Natural killer cell treated with Interleukin-12 subunit alpha and Interleukin-12 subunit beta and Interleukin-15 and Interleukin-18, amount 100 ng/mL, for 72 hours (primary cell): ENCODE measurements around the gene SYTL5. TPM values are rescaled to one million over a fixed set of nuclear protein-coding genes. Genes with fewer than 3 reads are reported as not detected.

Experiments used
- ATAC-seq, 2 donors: fragments of 150-1000 bp; cut with Tn5 transposase in 1 of 2; sonication (Bioruptor Pico), chemical (Tn5 transposase) in 1 of 2; 2 replicates each; pipeline ENCODE4 v1.10.0; 2021
- DNase-seq: peaks from one replicate; pipeline ENCODE4 v3.0.0; 2022; ENCODE audit warnings: low spot score
- H3K27ac Mint-ChIP-seq, 2 donors: 1 replicate in 1 of 2; 2 replicates in 1 of 2; pipeline ENCODE4 v1.8.0; 2022; ENCODE audit warnings: mixed read lengths in 2 of 2, mild to moderate bottlenecking in 1 of 2, moderate library complexity in 1 of 2
- H3K27me3 Mint-ChIP-seq, 2 donors: 1 replicate in 1 of 2; 2 replicates in 1 of 2; pipeline ENCODE4 v1.8.0; 2022; ENCODE audit warnings: mixed read lengths in 2 of 2
- H3K36me3 Mint-ChIP-seq: one replicate; pipeline ENCODE4 v1.8.0; 2022; ENCODE audit warnings: mixed read lengths
- H3K4me1 Mint-ChIP-seq, 2 donors: 1 replicate in 1 of 2; 2 replicates in 1 of 2; pipeline ENCODE4 v1.8.0; 2022; ENCODE audit warnings: low read depth in 2 of 2, mixed read lengths in 2 of 2, mild to moderate bottlenecking in 1 of 2
- H3K4me3 Mint-ChIP-seq: one replicate; pipeline ENCODE4 v1.8.0; 2022; ENCODE audit warnings: mixed read lengths
- H3K9me3 Mint-ChIP-seq: 2 replicates; pipeline ENCODE4 v1.8.0; 2022; ENCODE audit warnings: mixed read lengths
- total RNA-seq, 2 donors: library from RNA; stranded (reverse); gene quantifications; one replicate each; pipeline ENCODE4 v1.2.3, GENCODE V29; 2022

Gene SYTL5
- total RNA-seq, 2 donors from 2014 or later: not detected

GRCh38 chrX:38110231-38110630 is 103.9 kb downstream of the SYTL5 start:
- peaks cover 0 to 11% of the 10 kb centered on the region in 2 donors for H3K27me3 Mint-ChIP-seq
- H3K9me3 Mint-ChIP-seq: peaks cover 3% of the 10 kb centered on the region
- ATAC-seq (no peak), DNase-seq (no peak)
- peaks cover 0 to under 1% of the 10 kb centered on the region in 2 donors for H3K4me1 Mint-ChIP-seq
- H3K36me3 Mint-ChIP-seq: no peaks in the 10 kb centered on the region
- no peak overlapping the region for H3K4me3 Mint-ChIP-seq
- H3K27ac Mint-ChIP-seq: no peak overlapping the region

- no peak overlapping the region for H3K27ac Mint-ChIP-seq
- DNase-seq: no peak
- no peak overlapping the region for H3K4me3 Mint-ChIP-seq
Measured at GRCh38 chrX:38111196-38111595, 104.8 kb downstream of the SYTL5 start.

GRCh38 chrX:38112566-38112965 is 106.2 kb downstream of the SYTL5 start:
- no peak for ATAC-seq
- Mint-ChIP-seq H3K9me3 (peaks cover 3% of the 10 kb centered on the region), H3K27ac (no peak overlapping the region), H3K4me3 (no peak overlapping the region), H3K27me3 (peaks cover 0 to 14% of the 10 kb centered on the region in 2 donors), H3K36me3 (no peaks in the 10 kb centered on the region), H3K4me1 (no peaks in the 10 kb centered on the region)
- DNase-seq: no peak

More at GRCh38 chrX:38111196-38111595, 104.8 kb downstream of the SYTL5 start:
- H3K36me3 Mint-ChIP-seq: no peaks in the 10 kb centered on the region
- no peaks in the 10 kb centered on the region for H3K4me1 Mint-ChIP-seq
- H3K9me3 Mint-ChIP-seq: peaks cover 3% of the 10 kb centered on the region
- ATAC-seq: no peak
- peaks cover 0 to 14% of the 10 kb centered on the region in 2 donors for H3K27me3 Mint-ChIP-seq

- ATAC-seq (no peak), DNase-seq (no peak)
- peaks cover 3% of the 10 kb centered on the region for H3K9me3 Mint-ChIP-seq
- no peak overlapping the region for H3K4me3 Mint-ChIP-seq
- H3K27me3 Mint-ChIP-seq: peaks cover 0 to 8% of the 10 kb centered on the region in 2 donors
- H3K36me3 Mint-ChIP-seq: no peaks in the 10 kb centered on the region
- no peaks in the 10 kb centered on the region for H3K4me1 Mint-ChIP-seq
- H3K27ac Mint-ChIP-seq: no peak overlapping the region
Measured at GRCh38 chrX:38116706-38117105, 110.4 kb downstream of the SYTL5 start.

DNA sequence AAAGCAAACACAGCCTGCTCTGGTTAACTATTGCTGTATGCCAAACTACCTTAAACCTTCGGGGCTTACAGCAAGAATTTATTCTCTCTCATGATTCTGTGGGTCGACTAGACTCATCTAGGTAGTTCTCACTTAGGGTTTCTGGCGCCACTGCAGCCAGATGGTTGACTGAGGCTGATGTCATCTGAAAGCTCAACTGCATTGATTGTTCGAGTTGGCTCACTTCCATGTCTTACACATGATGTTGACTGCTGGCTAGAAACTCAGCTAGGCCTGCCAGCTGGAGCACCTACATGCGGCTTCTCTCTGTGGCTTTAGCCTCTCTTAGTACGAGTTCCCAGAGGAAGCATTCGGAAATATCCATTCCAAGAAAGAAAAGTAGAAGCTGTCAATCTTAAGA is 111.1 kb downstream of the SYTL5 start:
- no peak for ATAC-seq
- Mint-ChIP-seq H3K27ac (no peak overlapping the region), H3K9me3 (peaks cover 3% of the 10 kb centered on the region), H3K4me1 (no peaks in the 10 kb centered on the region), H3K36me3 (no peaks in the 10 kb centered on the region), H3K27me3 (peaks cover 0 to 8% of the 10 kb centered on the region in 2 donors), H3K4me3 (no peak overlapping the region)
- no peak for DNase-seq

- no peaks in the 10 kb centered on the region for H3K36me3 Mint-ChIP-seq
Measured at GRCh38 chrX:38124000-38124399, 117.6 kb downstream of the SYTL5 start.

GRCh38 chrX:38126179-38126578 is 119.8 kb downstream of the SYTL5 start:
- DNase-seq (no peak), ATAC-seq (no peak)
- no peak overlapping the region for H3K27ac Mint-ChIP-seq
- no peaks in the 10 kb centered on the region for H3K36me3 Mint-ChIP-seq
- H3K27me3 Mint-ChIP-seq: peaks cover 11 to 15% of the 10 kb centered on the region in 2 donors
- no peak overlapping the region for H3K4me3 Mint-ChIP-seq
- peaks cover 2% of the 10 kb centered on the region for H3K9me3 Mint-ChIP-seq
- no peaks in the 10 kb centered on the region for H3K4me1 Mint-ChIP-seq

More at GRCh38 chrX:38124000-38124399, 117.6 kb downstream of the SYTL5 start:
- peaks cover 0 to 6% of the 10 kb centered on the region in 2 donors for H3K27me3 Mint-ChIP-seq
- H3K4me1 Mint-ChIP-seq: no peaks in the 10 kb centered on the region
- DNase-seq (no peak), ATAC-seq (no peak)
- peaks cover 2% of the 10 kb centered on the region for H3K9me3 Mint-ChIP-seq
- H3K4me3 Mint-ChIP-seq: no peak overlapping the region
- no peak overlapping the region for H3K27ac Mint-ChIP-seq

- Mint-ChIP-seq H3K27me3 (peaks cover 11 to 15% of the 10 kb centered on the region in 2 donors), H3K36me3 (no peaks in the 10 kb centered on the region), H3K4me3 (no peak overlapping the region), H3K9me3 (peaks cover 2% of the 10 kb centered on the region), H3K27ac (no peak overlapping the region), H3K4me1 (no peaks in the 10 kb centered on the region)
- DNase-seq (no peak), ATAC-seq (no peak)
Measured at GRCh38 chrX:38127961-38128360, 121.6 kb downstream of the SYTL5 start.

GRCh38 chrX:38129366-38129765 is 123.0 kb downstream of the SYTL5 start:
- Mint-ChIP-seq H3K4me3 (no peak overlapping the region), H3K36me3 (no peaks in the 10 kb centered on the region), H3K27me3 (peaks cover 11 to 14% of the 10 kb centered on the region in 2 donors), H3K4me1 (no peaks in the 10 kb centered on the region), H3K27ac (no peak overlapping the region), H3K9me3 (peaks cover 2% of the 10 kb centered on the region)
- ATAC-seq (no peak), DNase-seq (no peak)

DNA sequence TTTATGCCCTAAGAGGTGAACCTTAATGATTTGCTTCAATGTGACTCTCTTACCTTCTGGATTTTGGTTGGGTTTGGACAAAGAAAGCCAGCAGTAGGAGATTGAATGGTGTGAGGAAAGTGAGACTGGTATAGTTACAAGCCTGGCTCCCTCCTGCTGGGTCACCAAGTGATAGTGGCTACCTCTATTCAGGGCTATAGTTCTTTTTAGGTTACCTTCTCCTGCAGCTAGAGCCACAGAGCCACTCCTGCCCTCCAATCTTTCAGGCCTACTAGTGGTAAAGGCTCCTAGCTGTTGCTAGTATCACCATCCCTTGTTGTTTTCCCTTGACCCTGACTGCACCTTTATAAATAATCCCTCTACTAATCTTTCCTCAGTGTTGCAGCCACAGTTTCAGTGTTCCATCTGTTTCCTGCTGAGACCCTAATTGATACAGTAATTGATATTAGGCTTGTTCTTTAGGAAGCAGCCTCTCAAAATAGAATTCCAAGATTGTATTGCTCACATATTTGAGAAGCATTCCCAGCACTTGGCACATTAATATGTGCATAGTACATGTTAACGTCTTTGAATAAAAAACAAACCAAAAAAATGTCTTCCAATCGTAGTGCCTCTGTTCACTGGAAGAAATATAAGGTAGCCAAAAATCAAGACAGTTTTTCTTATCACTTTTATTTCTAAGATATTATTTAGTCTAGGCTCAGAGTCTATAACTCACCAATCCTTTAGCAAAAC is 132.0 kb downstream of the SYTL5 start:
- ATAC-seq (no peak), DNase-seq (no peak)
- H3K9me3 Mint-ChIP-seq: no peaks in the 10 kb centered on the region
- no peak overlapping the region for H3K27ac Mint-ChIP-seq
- peaks cover 0 to 6% of the 10 kb centered on the region in 2 donors for H3K27me3 Mint-ChIP-seq
- no peak overlapping the region for H3K4me3 Mint-ChIP-seq
- H3K4me1 Mint-ChIP-seq: no peaks in the 10 kb centered on the region
- no peaks in the 10 kb centered on the region for H3K36me3 Mint-ChIP-seq

DNA sequence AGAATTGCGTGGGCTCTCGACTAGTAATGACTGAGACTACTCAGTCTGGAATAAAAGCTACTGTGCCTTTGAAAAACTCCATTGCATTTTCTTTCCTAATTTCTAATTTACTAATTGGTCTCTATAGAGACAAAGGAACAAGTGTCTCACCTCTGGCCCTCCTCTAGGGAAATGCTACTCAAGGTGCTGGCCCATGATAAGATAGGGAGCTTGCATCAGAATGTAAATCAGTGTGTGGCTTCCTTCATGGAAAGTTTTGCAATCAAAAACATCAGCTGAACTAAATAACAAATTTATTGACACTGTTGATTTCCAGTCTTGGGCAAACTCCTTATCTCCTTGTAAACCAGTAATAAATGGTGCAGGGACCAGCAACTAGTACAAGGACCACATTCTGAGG is 132.5 kb downstream of the SYTL5 start:
- Mint-ChIP-seq H3K4me3 (no peak overlapping the region), H3K4me1 (no peaks in the 10 kb centered on the region), H3K27me3 (peaks cover 0 to 7% of the 10 kb centered on the region in 2 donors)

DNA sequence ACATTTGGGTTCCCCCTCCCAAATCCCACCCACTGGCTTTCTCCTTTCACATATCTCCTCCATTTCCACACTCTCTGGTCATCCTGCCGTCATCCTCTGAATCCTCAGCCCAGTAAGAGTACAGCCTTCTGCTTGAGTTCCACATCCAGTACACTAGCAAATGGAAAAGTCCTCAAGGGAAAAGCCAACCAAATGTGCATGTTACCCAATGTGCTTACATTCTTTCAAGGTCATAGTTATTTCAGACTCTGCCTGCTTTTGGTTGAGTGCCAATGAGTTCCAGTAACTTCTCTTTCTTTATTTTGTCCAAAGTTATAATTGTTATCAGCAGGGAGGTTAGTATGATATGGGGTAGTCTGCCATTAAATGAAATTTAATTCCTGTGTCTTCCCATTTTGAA is 136.3 kb downstream of the SYTL5 start:
- Mint-ChIP-seq H3K4me3 (no peak overlapping the region), H3K4me1 (no peaks in the 10 kb centered on the region), H3K9me3 (no peaks in the 10 kb centered on the region), H3K27me3 (peaks cover 13 to 21% of the 10 kb centered on the region in 2 donors), H3K27ac (no peak overlapping the region), H3K36me3 (no peaks in the 10 kb centered on the region)
- ATAC-seq: no peak
- DNase-seq: no peak

More for the DNA sequence above, 132.5 kb downstream of the SYTL5 start:
- Mint-ChIP-seq H3K36me3 (no peaks in the 10 kb centered on the region), H3K9me3 (no peaks in the 10 kb centered on the region), H3K27ac (no peak overlapping the region)
- DNase-seq: no peak
- no peak for ATAC-seq

DNA sequence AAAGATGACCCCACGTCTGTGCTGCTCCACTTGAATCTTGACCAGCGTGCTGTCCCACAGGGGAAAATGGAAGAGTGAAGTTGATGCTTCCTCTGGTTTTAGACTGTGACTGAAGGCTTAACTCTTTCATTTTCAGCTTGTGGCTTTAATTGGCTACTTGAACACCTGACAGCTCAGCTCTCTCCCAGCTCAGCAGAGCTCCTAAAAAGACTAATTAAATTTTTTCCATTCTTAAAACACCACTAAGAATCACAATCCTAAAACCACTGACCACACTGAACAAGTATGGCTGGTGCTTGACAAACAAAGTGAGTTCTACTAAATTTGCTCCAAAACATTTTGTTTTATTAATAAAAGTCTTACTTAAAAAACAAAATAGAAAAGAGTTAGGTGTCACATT is 142.7 kb downstream of the SYTL5 start:
- Mint-ChIP-seq H3K4me3 (no peak overlapping the region), H3K27me3 (peaks cover 18 to 26% of the 10 kb centered on the region in 2 donors), H3K36me3 (no peaks in the 10 kb centered on the region), H3K4me1 (no peaks in the 10 kb centered on the region), H3K27ac (no peak overlapping the region), H3K9me3 (no peaks in the 10 kb centered on the region)
- no peak for ATAC-seq
- no peak for DNase-seq

- H3K4me3 Mint-ChIP-seq: no peak overlapping the region
Measured at GRCh38 chrX:38150993-38151392, 144.6 kb downstream of the SYTL5 start.

More at GRCh38 chrX:38150993-38151392, 144.6 kb downstream of the SYTL5 start:
- Mint-ChIP-seq H3K27ac (no peak overlapping the region), H3K27me3 (peaks cover 4 to 17% of the 10 kb centered on the region in 2 donors), H3K4me1 (no peaks in the 10 kb centered on the region), H3K9me3 (no peaks in the 10 kb centered on the region), H3K36me3 (no peaks in the 10 kb centered on the region)
- ATAC-seq (no peak), DNase-seq (no peak)
